TTC549 (cell line): Measurements from ENCODE around the gene LY6G6F.

Source experiments
- FAIRE-seq: peaks from 2 replicates; lab custom pipeline; 2012; peaks lifted over from hg19 to GRCh38; lab: Jason Lieb, UNC

Gene LY6G6F, protein sequence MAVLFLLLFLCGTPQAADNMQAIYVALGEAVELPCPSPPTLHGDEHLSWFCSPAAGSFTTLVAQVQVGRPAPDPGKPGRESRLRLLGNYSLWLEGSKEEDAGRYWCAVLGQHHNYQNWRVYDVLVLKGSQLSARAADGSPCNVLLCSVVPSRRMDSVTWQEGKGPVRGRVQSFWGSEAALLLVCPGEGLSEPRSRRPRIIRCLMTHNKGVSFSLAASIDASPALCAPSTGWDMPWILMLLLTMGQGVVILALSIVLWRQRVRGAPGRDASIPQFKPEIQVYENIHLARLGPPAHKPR

DNA sequence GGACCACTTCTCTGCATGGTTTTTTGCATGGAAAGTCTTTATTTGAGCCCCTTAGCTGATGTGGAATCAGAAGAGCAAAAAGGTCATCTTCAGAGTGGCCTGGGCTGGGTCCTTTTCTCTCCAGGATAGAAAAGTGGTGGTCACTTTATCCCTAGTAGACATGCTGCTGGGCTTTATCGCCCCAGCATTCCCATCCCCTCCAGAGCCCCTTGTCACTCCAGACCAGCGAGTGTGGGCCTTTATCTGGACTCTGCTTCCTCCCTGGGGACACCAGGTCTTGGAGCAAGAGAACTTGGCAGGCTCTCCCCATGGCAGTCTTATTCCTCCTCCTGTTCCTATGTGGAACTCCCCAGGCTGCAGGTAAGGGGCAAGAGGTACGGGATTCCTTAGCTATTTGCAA, at the start of gene LY6G6F:
LY6G6F (plus strand) TSS at position 268 of the 400 bp plus-strand sequence; CDS start at position 309, 41 bp downstream.
- no peak for FAIRE-seq

DNA sequence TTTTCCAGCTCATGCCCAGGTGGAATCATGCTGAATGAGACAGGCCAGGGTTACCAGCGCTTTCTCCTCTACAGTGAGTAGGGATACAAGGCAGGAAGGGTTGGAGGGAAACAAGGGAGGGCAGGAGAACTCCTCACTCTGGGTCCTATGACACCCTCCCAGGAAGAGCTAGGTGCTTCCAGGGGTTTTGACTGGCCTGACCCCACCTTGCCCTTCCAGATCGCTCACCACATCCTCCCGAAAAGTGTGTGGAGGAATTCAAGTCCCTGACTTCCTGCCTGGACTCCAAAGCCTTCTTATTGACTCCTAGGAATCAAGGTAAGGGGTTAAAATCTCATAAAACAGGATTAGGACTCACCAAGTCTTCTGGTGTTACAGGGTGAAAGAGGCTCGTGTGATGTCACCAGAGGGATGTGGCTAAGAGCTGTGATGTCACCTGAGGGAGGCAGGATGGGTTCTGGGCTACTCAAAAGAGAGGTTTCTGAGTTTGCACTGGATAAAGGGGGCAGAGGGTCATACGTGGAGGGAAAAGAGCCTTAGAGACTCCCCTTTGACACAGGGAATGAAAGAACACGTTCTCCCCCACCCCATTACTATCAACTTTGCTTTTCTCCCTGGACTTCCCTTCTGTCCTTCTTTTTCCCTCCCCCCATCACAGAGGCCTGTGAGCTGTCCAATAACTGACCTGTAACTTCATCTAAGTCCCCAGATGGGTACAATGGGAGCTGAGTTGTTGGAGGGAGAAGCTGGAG, 49.1 kb upstream of the LY6G6F start:
- no peak for FAIRE-seq

DNA sequence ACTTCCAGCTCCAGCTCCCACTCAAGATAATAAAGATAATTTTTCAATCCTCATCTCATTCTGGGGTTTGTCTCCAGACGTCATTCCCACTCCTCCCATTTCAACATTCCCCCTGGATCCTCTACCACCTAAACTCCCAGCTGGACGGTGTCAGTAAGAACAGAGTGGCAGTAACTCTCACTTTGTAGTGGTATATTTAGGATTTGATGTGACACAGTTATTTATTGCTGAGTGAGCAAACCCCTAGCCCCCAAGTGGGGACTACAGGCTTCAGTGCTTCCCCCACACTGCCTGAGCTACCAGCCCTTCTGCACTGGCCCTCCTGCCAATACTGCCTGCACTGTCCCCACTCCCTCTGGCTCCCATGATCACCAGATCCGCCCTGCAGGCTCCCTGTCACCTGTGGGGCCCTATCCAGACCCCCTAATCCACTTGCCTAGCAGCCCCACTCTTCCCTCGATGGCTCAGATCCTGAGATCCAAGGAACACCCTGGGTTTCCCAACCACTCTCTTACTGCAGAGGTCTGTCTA, 48.4 kb upstream of the LY6G6F start:
- no peak for FAIRE-seq

DNA sequence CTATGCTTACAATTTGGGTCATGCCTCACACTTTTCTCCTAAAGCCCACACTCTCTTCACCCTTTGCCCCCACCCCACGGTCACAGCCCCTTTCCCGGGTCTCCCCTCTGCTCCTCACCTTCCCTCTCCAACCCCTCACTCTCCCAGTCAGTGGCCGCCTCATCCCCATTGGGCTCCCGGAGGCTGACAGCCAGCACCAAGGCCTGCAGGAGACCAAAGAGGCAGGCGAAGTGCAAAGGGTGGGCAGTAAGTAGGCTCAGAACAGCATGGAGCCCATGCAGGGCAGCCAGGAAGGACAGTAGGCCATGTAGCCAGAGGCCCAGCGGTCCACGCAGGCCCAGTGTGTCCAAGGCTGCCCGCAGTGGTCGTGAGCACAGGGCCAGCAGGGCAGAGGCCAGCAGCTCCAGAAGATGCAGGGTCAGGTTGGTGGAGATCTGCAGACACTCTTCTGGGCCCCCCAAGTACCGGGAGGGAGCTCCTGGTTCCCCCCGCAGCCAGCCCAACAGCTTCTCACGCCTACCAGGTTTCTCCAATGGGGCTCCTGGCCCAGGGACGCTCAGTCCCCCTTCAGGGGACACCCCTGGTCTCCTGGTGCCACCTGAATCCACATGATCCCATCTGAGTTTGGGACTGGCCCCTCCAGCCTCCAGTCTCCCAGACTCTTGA, 47.5 kb upstream of the LY6G6F start:
- FAIRE-seq, result no peak

DNA sequence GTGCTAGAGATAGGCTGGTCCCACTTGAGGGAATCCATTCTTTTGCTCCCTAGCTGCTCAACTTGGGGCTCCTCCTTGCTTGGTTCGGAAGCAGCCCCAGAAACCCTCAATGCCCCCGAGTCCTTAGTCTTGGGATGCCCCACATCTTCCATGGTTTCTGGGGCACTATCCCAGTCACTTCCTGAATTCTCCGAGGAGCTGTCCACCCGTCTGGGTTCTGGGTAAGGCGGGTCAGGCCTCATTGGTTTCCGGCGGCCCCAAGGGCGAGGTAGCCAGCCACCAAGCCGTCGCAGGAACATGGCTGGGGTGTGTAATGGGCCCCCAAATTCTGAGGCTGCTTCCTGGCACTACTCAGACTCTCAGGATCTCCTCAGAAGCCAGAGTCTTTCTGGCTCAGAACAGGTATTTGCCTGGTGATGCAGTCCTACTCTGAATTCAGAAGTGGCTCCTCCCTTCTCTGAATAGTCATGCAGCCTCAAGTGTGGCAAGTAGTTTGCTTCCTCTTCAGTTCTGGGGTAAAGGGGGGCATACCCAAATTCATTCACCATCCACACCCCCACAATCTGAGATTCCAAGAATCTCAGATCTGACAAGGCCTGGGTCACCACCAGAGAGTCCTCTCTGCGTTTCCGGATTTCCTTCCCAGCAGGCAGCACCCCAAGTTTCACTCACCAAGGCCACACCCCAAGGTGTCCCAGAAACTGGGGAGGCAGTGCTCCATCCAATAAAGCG, 46.9 kb upstream of the LY6G6F start:
- FAIRE-seq, result no peak

DNA sequence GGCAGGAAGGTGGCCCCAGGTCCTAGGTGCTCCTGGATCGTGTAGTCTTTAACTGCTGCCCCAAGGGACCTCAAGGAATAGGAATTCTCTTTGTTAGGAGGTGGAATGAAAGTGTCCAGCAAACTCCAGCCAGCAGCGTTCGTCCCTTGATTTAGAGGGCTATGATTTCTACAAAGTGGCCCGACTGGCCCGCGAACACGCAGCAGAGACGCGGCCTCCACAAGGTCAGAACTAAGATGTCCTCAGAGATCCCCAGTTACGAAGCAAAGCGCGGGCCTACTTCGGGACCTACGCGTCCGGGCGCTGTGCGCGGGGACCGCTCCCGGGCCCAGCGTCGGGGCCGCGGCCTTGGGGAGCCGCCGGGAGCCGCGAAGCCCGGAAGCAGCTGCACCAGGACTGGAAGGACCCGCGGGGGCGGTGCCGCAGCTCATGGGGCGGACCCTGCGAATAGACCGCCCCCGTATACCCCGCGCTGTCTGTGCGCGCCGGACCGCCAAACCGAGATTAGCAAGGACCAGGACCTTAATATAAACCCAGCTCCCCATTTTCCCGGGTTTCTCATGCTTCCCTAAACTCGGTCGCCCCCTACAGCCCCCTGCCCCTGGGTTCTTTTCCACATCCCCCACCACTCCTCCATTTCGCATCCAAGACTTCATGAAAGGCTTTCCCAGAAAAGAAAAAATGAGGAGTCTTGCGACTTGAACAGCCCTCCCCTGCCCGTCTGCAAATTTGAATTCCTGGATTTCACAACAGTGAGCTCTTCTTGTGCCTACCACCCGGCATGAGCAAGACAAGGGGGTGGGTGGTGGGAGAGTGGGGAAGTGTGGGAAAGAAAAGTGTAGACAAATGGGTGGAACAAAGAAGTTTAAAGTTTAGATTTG, 46.0 kb upstream of the LY6G6F start, which contains the start of gene C6orf47:
C6orf47 (minus strand) TSS at position 398 of the 881 bp plus-strand sequence. CDS start 831 bp downstream, outside the sequence.
- FAIRE-seq, result no peak

DNA sequence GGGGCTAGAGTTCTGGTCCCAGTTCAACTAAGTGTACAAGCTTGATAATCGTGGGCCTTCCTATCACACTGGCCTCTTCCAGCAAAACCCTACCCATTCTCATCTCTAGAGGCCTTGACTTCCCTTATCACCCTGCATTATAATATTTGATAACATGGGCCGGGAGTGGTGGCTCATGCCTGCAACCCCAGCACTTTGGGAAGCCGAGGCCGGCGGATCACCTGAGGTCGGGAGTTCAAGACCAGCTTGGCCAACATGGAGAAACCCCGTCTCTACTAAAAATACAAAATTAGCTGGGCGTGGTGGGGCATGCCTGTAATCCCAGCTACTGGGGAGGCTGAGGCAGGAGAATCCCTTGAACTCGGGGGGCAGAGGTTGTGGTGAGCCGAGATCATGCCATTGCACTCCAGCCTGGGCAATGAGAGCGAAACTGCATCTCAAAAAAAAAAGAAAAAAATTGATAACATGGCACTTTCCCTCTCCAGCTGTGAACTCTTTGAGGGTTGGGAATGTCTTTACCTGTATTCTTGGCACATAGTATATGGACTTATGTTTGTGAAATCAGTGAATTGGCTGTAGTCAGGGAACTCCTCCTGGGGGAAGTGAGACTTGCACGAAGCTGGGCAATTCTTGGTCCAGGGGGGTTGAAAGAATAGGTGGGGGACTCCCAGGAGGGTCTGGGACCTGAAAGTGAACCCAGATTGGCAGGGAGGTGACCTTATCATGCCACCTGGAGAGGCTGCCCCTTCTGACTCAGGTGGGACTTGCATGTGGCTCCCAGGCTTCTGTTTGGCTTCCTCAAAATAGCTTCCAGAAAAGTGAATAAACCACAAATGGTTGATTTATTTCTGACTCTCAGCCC, 45.2 kb upstream of the LY6G6F start:
- no peak for FAIRE-seq

DNA sequence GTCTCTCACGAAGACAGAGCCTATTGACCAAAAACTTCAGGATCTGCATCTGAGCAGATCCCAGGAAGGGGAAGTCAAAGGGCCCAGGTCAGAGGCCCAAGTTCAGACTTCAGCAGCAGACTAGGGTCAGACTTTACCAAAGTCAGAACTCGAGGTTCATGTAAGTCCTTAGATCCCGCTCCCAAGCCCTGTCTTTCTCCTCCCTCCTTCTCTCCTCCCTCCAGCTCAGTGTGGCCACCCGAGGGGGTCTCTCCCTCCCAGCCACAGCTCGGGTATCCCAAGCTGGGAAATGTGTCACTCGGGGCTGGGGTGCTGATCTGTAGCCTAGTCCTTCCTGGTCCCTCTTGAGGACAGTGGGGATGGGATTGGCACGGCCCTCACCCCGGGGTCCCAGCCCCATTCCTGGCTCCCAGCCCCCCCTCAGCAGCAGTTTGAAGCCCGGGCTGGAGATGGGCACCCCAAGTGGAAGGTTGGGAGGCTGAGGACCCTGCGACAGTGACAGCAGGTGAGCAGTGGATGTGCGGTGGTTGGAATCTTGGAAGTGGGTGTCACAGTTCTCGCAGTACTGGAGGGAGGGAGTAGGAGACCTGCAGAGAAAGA, 44.4 kb upstream of the LY6G6F start:
- FAIRE-seq, result no peak

DNA sequence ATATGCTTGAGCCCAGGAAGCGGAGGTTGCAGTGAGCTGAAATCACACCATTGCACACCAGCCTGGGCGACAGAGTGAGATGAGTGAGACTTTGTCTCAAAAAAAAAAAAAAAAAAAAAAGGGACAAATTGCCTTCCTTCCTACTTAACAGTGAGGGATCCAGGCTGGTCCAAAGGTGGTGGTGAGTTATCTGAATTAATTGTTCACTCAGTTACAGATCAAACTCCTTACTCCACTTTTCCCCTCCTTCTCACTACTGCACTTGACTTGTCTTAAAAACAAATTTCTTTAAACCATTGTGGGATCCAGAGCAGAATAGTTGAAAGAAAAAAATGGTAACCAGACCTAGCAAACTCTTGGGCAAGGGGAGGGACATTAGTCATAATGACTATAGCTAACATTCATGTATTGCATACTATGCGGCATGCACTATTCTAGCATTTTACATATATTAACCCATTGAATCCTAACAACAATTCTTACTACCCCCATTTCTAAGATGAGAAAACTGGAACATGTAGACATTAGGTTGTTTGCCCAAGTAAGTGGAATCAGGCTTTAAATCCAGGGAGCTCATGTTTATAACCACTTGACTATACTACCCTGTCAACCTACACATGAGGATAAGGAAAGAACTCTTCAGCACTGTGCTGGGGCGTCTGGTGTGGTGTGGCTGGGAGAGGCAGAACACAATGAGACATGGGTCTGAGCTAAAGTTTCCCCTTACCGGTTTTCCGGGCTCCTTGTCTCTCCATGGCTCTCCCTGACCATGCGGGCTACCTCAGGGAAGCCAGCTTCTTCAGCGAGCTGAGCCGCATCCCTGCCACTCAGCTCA, 43.3 kb upstream of the LY6G6F start:
- FAIRE-seq, result no peak

DNA sequence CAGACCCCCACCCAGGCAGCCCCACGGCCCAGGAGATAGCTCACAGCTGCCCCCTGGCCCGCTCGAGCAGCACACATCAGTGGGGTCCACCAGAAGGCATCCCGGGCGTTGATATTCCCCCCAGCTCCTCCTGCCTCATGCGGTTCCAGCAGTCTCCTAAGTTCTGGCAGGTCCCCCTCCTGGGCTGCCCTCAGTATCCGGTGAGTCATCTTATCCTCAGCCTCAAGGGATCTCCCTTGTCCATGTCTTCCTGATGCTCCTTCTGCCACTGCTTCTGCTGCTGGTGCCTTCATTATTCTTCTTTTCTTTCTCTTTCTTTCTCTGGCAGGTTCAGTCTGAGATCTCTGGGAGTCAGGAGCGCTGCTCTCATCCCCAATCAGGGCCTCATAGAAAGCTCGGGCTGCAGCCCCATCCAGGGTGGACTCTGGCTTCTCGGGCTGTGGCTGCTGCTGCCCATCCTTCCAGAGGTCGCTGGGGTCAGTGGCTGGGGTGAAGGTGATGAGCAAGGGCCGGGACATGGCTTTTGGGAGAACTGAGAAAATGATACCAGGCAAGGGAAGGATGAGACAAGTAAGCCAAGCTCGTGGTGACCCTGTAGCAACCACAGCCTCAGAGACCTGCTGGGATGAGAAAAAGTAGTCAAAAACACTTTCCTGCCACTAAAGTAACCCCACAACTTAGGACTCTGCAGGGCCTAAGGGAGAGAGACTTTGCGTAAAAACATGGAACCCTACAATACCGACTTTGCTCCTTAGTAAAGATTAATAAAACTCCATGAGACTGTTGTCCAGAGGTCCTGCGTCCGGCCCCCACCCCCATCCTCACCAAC, 42.5 kb upstream of the LY6G6F start:
- no peak for FAIRE-seq

DNA sequence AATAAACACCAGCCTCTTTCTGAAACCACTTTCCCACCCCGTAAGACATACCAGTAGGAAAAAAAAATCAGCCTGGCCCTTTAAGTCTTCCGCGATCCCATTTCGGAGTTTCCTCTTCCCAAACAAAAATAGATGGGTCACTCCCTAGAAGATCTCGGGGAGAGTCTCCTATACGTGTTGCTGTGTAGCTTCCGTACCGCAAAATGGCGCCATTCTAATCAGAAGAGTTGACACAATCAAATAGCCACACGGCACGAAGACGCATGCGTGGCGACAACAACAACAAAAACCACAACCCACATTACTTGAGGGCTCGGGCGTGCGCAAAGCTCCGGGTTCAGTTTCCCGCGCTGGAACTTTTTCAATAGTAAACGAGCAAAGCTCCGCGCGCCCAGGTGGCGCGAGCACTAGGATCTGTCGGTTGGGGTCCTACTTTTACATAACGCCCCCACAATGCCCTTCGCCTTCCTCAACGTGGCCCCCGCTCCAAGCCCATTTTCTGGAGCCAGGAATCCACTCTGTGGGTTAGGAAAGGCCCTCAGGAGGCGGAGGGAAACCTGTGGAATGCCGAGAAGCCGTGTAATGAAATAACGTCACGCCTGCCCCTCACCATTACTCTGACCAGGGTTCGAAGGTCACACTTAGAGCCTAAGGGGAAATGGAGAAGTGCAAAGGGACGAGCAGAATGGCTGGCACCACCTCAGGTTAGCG, 41.7 kb upstream of the LY6G6F start, which contains the start of gene GPANK1:
GPANK1 (minus strand) TSS at position 208 of the 711 bp plus-strand sequence. CDS start 519 bp downstream, outside the sequence.
- FAIRE-seq, result peak; percentile 53

DNA sequence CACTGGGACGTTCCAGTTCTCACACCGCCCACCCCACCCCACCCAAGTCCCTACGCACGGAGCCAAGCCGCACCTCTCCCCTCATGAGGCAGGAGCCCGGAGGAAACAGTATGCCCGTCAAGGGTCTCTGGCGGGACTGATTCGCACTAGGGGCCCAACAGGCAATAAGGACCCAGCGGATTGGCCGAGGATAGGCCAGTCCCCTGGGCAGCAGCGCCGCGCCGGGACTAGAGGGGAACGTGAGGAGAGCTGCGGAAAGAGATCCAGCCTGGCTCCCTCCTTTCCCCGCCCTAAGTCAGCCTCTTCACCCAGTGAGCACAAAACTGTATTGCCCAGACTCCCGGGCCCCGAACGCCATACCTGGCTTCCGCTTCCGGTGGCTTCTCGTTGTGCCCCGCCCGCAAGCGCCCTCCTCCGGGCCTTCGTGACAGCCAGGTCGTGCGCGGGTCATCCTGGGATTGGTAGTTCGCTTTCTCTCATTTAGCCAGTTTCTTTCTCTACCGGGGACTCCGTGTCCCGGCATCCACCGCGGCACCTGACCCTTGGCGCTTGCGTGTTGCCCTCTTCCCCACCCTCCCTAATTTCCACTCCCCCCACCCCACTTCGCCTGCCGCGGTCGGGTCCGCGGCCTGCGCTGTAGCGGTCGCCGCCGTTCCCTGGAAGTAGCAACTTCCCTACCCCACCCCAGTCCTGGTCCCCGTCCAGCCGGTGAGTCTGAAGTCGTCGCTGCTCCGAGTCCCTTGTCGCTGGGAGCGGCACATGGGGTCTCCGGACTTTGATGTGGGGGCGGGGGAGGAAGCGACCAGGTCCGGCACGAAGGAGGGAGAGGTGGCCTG, 40.9 kb upstream of the LY6G6F start, which contains the start of gene CSNK2B:
CSNK2B (plus strand) TSS at position 580 of the 836 bp plus-strand sequence. CDS start 752 bp downstream, outside the sequence.
- peak; percentile 69 for FAIRE-seq

DNA sequence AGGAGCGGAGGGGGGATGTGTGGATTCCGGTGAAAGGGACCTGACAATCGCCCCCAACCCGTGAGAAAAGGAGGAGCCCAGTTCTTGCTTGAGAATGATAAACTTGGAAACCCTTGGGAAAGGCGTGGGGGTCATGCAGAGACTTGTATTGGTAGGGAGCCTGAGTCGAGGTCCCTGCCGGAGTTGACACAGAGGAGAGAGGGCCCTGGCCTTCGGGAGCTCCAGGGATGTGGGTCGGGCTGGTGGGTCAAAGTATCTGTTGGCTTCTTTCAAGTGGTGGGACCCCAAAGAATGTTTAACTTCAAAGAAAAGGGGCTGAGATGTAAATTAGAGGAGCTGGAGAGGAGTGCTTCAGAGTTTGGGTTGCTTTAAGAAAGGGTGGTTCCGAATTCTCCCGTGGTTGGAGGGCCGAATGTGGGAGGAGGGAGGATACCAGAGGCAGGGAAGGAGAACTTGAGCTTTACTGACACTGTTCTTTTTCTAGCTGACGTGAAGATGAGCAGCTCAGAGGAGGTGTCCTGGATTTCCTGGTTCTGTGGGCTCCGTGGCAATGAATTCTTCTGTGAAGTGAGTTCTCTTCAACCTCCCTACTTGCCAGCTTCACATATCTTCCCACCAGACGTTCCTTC, 40.2 kb upstream of the LY6G6F start:
- FAIRE-seq, result no peak

DNA sequence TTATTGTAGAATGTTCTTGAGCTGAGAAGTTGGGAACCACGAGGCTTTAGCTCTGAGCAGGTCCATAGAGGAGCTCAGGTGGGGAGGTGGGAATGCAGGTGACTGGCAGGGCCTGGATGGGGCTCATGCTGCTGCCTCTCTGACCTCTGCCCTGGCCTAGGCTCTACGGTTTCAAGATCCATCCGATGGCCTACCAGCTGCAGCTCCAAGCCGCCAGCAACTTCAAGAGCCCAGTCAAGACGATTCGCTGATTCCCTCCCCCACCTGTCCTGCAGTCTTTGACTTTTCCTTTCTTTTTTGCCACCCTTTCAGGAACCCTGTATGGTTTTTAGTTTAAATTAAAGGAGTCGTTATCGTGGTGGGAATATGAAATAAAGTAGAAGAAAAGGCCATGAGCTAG, 37.0 kb upstream of the LY6G6F start, which contains the start of gene LY6G5B:
LY6G5B (plus strand) TSS at position 301 of the 400 bp plus-strand sequence. CDS start 975 bp downstream, outside the sequence.
- FAIRE-seq, result no peak

DNA sequence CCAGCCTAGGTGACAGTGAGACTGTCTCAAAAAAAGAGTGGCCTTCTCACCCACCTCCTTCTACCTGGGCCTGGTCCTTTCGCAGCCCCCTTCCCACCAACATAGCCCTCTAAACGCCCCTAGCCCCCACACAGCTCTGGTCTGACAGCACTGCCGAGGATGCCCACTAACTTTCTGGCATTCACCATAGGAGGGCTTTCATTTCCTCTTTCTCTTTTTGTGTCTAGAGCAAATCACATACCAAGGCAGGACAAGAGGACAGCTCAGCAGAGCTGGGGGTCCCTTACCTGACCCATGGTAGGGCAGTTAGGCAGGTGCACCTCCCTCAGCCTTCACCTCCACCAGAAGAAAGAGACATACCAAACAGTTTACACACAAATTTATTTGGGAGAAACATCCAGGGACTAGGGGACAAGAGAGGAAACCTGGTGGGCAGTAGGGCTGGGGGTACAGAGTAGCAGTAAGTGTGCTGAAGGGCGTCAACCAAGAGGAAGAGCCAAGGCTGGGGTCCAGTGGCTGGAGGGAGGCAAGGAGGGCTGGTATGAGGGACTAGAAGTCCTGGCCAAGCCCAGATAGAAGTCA, 30.3 kb upstream of the LY6G6F start:
- no peak for FAIRE-seq
